HepG2 (cell line): ENCODE data around the gene COL18A1. TPM values are rescaled to one million over a fixed set of nuclear protein-coding genes. Genes with fewer than 3 reads are reported as not detected.
A peak's percentile ranks its signal among the peaks of the same experiment; 100 is the strongest.

Experiments
- CHD2 ChIP-seq: IDR thresholded peaks from 2 replicates; pipeline ENCODE4 v1.6.1; 2011; ENCODE audit warnings: low read depth, low read length, improper control_type of control experiment
- FOXP1 ChIP-seq, 2 experiments: fragments of 450-650 bp in 1 of 2; IDR thresholded peaks; 2 replicates each; pipeline ENCODE4 v1.6.1; 2017 to 2018; ENCODE audit warnings: antibody characterized with exemption in 1 of 2
- GZF1 ChIP-seq: sonication (generic); formaldehyde crosslinking; IDR thresholded peaks from 2 replicates; pipeline ENCODE4 v1.5.1; 2020; ENCODE audit warnings: mild to moderate bottlenecking, missing genetic modification reagents
- NAIF1 ChIP-seq: sonication (generic); formaldehyde crosslinking; IDR thresholded peaks from 2 replicates; pipeline ENCODE4 v1.5.0; 2020; ENCODE audit warnings: mild to moderate bottlenecking, missing genetic modification reagents, borderline replicate concordance
- NCOA1 ChIP-seq: sonication (generic); formaldehyde crosslinking; IDR thresholded peaks from 2 replicates; pipeline ENCODE4 v1.9.0; 2021; ENCODE audit warnings: missing genetic modification reagents
- PTBP1 ChIP-seq: fragments of 200-400 bp; formaldehyde crosslinking; IDR thresholded peaks from 2 replicates; pipeline ENCODE4 v1.6.1; 2018; ENCODE audit warnings: low read length, low read depth; ENCODE audit not compliant: poor library complexity, severe bottlenecking
- SP5 ChIP-seq: IDR thresholded peaks from 2 replicates; pipeline ENCODE4 v1.6.1; 2016; ENCODE audit warnings: low read depth, borderline replicate concordance
- TAF15 ChIP-seq: fragments of 200-400 bp; formaldehyde crosslinking; IDR thresholded peaks from one replicate; pipeline ENCODE4 v1.6.1; 2018; ENCODE audit warnings: mild to moderate bottlenecking, low read depth, low read length; ENCODE audit not compliant: poor library complexity, severe bottlenecking
- ZNF230 ChIP-seq: sonication (generic); formaldehyde crosslinking; IDR thresholded peaks from 2 replicates; pipeline ENCODE4 v1.4.0; 2020; ENCODE audit warnings: mild to moderate bottlenecking, missing genetic modification reagents
- ZNF232 ChIP-seq: sonication (generic); formaldehyde crosslinking; IDR thresholded peaks from 2 replicates; pipeline ENCODE4 v1.4.0; 2020; ENCODE audit warnings: missing genetic modification reagents, borderline replicate concordance
- ZNF263 ChIP-seq: sonication (generic); formaldehyde crosslinking; IDR thresholded peaks from 2 replicates; pipeline ENCODE4 v1.4.0; 2020; ENCODE audit warnings: missing genetic modification reagents
- ZNF34 ChIP-seq: sonication (generic); formaldehyde crosslinking; IDR thresholded peaks from 2 replicates; pipeline ENCODE4 v1.4.0; 2020; ENCODE audit warnings: mild to moderate bottlenecking, missing genetic modification reagents, borderline replicate concordance
- ZNF543 ChIP-seq: sonication (generic); formaldehyde crosslinking; IDR thresholded peaks from 2 replicates; pipeline ENCODE4 v1.4.0; 2020; ENCODE audit warnings: mild to moderate bottlenecking, missing genetic modification reagents
- ZNF557 ChIP-seq: sonication (generic); formaldehyde crosslinking; IDR thresholded peaks from 2 replicates; pipeline ENCODE4 v1.4.0; 2020; ENCODE audit warnings: missing genetic modification reagents
- ZNF792 ChIP-seq: IDR thresholded peaks from 2 replicates; pipeline ENCODE4 v1.6.1; 2016
- polyA plus RNA-seq, 8 experiments: library from polyadenylated mRNA; depleted of rRNA in 3 of 8; stranded (reverse) in 7 of 8; unstranded in 1 of 8; fragments of >200 nt; fragmentation: Illumina TruSeq in 4 of 8; extraction: Trizol in 4 of 8; gene quantifications; 2 replicates each; pipeline versions ENCODE4 v1.2.1 to v1.2.3, GENCODE V29; 2011 to 2016; ENCODE audit warnings: low read depth in 4 of 8, missing spikeins in 1 of 8, mixed read lengths in 1 of 8; ENCODE audit not compliant: insufficient read depth in 1 of 8
- total RNA-seq, 5 experiments: library from RNA; depleted of rRNA; stranded (reverse); fragments of >200 nt; fragmentation: Illumina TruSeq; extraction: Trizol; gene quantifications; 2 replicates each; pipeline ENCODE4 v1.2.3, GENCODE V29; 2016; ENCODE audit warnings: low read depth in 1 of 5
- TF ChIP-seq, protein P1 (sequence below): sonication (generic); formaldehyde crosslinking; IDR thresholded peaks from 2 replicates; pipeline ENCODE4 v1.5.0; 2020; ENCODE audit warnings: mild to moderate bottlenecking, missing genetic modification reagents, borderline replicate concordance
- TF ChIP-seq, protein P2 (sequence below): IDR thresholded peaks from 2 replicates; pipeline ENCODE4 v1.6.1; 2016
- TF ChIP-seq, protein P3 (sequence below): sonication (generic); formaldehyde crosslinking; IDR thresholded peaks from 2 replicates; pipeline ENCODE4 v1.8.0; 2022; ENCODE audit warnings: missing genetic modification reagents, mild to moderate bottlenecking, borderline replicate concordance
- TF ChIP-seq, protein P4 (sequence below): sonication (generic); formaldehyde crosslinking; IDR thresholded peaks from 2 replicates; pipeline ENCODE4 v1.5.0; 2020; ENCODE audit warnings: missing genetic modification reagents
- TF ChIP-seq, protein P5 (sequence below): IDR thresholded peaks from 2 replicates; pipeline ENCODE4 v1.6.1; 2016; ENCODE audit warnings: control low read depth
- TF ChIP-seq, protein P6 (sequence below): sonication (generic); formaldehyde crosslinking; IDR thresholded peaks from 2 replicates; pipeline ENCODE4 v1.4.0; 2020; ENCODE audit warnings: missing genetic modification reagents, borderline replicate concordance

The COL18A1 gene
- total and polyA plus RNA-seq, 2 of the 13 experiments (the other 11 are each of a cell fraction or from before 2014, with no cell fraction given) = 79.0 to 102 TPM

DNA sequence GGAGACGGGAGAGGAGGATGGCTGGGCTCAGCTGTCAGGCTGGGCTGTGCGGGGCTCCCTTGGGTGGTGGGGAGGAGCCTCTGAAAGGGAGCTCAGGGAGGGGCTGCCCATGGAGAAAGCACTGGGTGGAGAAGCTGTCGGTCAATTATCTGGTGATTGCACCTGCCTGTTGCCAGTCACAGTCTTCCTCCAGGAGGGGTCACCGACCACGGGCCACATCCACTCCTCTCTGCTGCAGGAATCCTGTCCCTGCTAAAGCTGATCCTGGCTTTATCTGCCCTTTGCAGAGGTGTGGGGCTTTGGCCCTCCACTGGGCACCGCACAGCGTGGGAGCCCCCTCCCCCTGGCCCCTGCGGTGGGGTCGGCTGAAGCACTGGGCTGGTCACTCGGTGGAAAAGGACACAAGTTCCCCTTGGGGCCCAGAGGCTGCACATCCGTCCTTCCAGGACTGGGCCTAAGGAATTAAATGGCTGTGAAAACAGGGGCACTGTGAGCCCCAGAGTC, 21.8 kb upstream of the COL18A1 start (continued):
- TF ChIP-seq, protein P1, sequence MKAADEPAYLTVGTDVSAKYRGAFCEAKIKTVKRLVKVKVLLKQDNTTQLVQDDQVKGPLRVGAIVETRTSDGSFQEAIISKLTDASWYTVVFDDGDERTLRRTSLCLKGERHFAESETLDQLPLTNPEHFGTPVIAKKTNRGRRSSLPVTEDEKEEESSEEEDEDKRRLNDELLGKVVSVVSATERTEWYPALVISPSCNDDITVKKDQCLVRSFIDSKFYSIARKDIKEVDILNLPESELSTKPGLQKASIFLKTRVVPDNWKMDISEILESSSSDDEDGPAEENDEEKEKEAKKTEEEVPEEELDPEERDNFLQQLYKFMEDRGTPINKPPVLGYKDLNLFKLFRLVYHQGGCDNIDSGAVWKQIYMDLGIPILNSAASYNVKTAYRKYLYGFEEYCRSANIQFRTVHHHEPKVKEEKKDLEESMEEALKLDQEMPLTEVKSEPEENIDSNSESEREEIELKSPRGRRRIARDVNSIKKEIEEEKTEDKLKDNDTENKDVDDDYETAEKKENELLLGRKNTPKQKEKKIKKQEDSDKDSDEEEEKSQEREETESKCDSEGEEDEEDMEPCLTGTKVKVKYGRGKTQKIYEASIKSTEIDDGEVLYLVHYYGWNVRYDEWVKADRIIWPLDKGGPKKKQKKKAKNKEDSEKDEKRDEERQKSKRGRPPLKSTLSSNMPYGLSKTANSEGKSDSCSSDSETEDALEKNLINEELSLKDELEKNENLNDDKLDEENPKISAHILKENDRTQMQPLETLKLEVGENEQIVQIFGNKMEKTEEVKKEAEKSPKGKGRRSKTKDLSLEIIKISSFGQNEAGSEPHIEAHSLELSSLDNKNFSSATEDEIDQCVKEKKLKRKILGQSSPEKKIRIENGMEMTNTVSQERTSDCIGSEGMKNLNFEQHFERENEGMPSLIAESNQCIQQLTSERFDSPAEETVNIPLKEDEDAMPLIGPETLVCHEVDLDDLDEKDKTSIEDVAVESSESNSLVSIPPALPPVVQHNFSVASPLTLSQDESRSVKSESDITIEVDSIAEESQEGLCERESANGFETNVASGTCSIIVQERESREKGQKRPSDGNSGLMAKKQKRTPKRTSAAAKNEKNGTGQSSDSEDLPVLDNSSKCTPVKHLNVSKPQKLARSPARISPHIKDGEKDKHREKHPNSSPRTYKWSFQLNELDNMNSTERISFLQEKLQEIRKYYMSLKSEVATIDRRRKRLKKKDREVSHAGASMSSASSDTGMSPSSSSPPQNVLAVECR = 0 out of 2 replicates have a peak, but pooled peaks have one; percentile 47
- TF ChIP-seq ZNF232 (CRISPR knock-in tag) (0 out of 2 replicates have a peak, but pooled peaks have one; percentile 21), ZNF557 (CRISPR knock-in tag) (no peak), CHD2 (no peak), NAIF1 (CRISPR knock-in tag) (no peak), GZF1 (0 out of 2 replicates have a peak, but pooled peaks have one; percentile 5), ZNF543 (CRISPR knock-in tag) (0 out of 2 replicates have a peak, but pooled peaks have one; percentile 67), FOXP1 (IDR thresholded peaks at IDR 0.05) (no peak), FOXP1 (CRISPR knock-in tag; IDR thresholded peaks at IDR 0.05) (no peak), ZNF230 (CRISPR knock-in tag) (0 out of 2 replicates have a peak, but pooled peaks have one; percentile 19), PTBP1 (no peak), ZNF34 (no peak), SP5 (peak; percentile 84), ZNF263 (CRISPR knock-in tag) (peak; percentile 81), TAF15 (no peak), ZNF792 (CRISPR knock-in tag) (no peak), NCOA1 (CRISPR knock-in tag) (no peak)
- TF ChIP-seq, protein P2, sequence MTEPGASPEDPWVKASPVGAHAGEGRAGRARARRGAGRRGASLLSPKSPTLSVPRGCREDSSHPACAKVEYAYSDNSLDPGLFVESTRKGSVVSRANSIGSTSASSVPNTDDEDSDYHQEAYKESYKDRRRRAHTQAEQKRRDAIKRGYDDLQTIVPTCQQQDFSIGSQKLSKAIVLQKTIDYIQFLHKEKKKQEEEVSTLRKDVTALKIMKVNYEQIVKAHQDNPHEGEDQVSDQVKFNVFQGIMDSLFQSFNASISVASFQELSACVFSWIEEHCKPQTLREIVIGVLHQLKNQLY = no peak
- TF ChIP-seq, protein P3, sequence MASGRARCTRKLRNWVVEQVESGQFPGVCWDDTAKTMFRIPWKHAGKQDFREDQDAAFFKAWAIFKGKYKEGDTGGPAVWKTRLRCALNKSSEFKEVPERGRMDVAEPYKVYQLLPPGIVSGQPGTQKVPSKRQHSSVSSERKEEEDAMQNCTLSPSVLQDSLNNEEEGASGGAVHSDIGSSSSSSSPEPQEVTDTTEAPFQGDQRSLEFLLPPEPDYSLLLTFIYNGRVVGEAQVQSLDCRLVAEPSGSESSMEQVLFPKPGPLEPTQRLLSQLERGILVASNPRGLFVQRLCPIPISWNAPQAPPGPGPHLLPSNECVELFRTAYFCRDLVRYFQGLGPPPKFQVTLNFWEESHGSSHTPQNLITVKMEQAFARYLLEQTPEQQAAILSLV (CRISPR knock-in tag) = 0 out of 2 replicates have a peak, but pooled peaks have one; percentile 6
- TF ChIP-seq, protein P4, sequence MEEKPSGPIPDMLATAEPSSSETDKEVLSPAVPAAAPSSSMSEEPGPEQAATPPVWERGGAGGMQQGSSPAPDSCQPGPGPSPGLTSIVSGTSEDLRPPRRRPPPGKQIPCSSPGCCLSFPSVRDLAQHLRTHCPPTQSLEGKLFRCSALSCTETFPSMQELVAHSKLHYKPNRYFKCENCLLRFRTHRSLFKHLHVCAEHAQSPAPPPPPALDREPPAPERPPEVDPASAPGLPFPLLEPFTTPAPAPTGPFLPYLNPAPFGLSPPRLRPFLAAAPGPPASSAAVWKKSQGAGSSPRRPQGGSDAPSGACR (CRISPR knock-in tag) = 0 out of 2 replicates have a peak, but pooled peaks have one; percentile 46
- TF ChIP-seq, protein P5, sequence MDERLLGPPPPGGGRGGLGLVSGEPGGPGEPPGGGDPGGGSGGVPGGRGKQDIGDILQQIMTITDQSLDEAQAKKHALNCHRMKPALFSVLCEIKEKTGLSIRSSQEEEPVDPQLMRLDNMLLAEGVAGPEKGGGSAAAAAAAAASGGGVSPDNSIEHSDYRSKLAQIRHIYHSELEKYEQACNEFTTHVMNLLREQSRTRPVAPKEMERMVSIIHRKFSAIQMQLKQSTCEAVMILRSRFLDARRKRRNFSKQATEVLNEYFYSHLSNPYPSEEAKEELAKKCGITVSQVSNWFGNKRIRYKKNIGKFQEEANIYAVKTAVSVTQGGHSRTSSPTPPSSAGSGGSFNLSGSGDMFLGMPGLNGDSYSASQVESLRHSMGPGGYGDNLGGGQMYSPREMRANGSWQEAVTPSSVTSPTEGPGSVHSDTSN = 0 out of 2 replicates have a peak, but pooled peaks have one; percentile 22
- TF ChIP-seq, protein P6, sequence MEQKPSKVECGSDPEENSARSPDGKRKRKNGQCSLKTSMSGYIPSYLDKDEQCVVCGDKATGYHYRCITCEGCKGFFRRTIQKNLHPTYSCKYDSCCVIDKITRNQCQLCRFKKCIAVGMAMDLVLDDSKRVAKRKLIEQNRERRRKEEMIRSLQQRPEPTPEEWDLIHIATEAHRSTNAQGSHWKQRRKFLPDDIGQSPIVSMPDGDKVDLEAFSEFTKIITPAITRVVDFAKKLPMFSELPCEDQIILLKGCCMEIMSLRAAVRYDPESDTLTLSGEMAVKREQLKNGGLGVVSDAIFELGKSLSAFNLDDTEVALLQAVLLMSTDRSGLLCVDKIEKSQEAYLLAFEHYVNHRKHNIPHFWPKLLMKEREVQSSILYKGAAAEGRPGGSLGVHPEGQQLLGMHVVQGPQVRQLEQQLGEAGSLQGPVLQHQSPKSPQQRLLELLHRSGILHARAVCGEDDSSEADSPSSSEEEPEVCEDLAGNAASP = no peak
